NCI-H187 treated with DMSO at 0.1 percent for 48 hours (cell line): Measurements from ENCODE around the gene GALK1.
"Not testable (repeated sequence)": the region's sequence is repeated elsewhere in the genome, so short reads cannot be mapped to it uniquely, and the experiment has no call there.

ENCODE experiments used
- DNase-seq: peaks from one replicate; lab custom pipeline; 2025; lab: John Stamatoyannopoulos, UW

GALK1 gene

GRCh38 chr17:75783803-75784472, 18.9 kb upstream of the GALK1 start:
- DNase-seq, result no peak

DNA sequence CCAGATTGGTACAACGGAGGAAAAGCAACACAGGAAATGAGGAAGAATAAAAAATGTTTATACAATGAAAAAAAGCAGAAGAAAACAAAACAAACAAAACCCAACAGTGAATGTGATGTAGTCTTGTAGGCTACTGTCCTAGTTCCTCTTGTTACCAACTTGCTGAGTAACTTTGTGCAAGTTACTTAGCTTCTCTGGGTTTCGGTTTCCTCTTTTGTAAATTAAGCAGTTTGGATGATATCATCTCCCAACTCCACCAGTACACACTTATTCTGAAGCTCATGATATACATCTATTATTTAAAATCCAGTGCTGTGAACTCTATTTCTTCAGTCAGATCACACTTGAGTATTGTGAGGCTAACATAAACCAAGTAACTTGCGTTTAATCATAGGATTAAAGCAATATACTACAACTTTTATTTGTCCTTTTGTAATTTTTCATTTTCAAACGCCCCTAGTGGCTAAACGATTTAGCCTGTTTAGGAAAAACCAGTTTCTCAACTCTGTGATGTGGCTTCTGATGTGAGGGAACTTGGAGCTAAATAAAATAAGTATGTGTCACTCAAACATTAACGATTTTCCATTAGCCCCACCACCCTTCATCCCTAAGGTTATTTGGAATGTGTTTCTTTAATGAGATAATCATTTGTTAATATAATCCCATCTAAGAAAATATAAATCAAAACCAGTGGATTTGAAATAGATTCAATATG, 18.2 kb upstream of the GALK1 start:
- no peak for DNase-seq

- DNase-seq, result no peak
Measured at GRCh38 chr17:75779987-75780889, 15.2 kb upstream of the GALK1 start.

DNA sequence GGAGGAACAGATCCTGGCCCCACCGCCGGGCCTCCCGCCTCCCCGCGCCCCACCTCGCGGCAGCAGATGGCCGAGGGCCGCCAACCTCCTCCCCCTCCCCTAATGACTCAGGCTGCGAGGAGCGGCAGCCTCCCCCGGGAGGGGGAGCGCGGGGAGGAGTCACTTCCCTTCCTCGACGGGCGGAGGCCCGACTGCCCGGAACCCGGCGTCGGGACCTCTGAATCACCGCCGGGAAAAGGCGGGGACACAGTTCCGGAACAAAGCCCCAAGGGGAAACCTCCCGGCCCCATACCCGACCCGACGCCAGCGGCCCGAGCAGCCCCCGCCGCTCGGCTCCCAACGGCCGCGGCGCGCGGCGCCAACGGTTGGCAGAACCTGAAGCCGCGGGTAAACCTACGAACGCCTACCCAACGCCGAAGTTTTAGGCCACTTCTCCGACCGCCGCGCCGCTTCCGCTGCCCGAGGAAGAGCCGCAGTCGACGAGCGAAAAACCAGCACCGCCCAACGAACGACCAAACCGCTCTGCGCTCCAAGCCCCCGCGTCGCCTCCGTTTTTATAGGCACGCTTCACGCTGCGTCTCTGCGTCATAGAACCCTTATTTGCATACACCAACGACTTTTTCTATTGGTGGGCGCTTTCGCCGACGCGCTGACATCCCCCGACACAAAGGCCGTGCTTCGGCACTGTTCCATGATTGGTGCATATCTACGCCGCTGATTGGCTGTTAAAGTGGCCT, 14.4 kb upstream of the GALK1 start:
- DNase-seq, result peak; percentile 96

- no peak for DNase-seq
Measured at GRCh38 chr17:75778861-75779249, 13.9 kb upstream of the GALK1 start.

GRCh38 chr17:75778066-75778860, 13.3 kb upstream of the GALK1 start:
- DNase-seq, result not testable (repeated sequence)

GRCh38 chr17:75777296-75777922, 12.4 kb upstream of the GALK1 start:
- no peak for DNase-seq

DNA sequence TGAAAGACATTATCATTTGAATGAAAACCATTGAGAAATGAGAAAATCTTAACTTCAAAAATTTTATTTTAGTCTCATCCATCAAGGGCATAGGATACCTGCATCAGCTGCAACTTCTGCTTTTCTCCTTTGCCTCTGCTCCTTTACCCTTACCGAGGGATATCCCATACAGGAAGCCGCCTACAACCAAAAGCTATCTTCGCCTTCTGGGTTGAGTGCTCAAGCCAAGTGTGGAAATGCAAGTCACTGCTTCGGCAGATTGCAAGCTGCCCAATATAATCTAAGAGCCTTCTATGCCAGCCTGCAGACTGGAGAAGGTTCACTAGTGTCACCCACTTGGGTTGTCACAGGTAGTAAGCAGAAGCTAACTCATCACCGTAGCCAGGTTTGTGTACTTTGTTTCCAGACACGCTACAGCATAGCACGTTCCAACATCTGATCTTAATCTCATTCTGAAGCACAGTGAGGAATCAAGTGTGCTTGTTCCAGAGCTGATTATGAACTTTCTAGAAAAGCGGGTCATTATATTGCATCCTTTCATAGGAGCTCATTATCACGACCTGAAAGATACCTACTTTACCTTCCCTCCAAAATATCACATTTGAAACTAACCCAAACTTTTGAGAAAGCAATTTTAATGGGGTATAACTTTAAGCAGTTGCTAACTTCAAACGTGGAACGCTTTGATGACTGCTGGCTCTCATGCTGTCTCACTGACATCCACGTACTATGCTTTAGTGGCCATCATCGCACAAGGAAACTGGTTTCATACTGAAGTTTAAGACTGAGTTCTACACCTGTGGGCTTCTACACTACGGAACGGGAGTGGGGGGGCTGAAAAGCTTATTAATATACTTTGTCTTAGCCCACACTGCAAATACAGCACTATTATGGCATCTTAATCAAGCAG, 11.6 kb upstream of the GALK1 start:
- DNase-seq, result no peak

DNA sequence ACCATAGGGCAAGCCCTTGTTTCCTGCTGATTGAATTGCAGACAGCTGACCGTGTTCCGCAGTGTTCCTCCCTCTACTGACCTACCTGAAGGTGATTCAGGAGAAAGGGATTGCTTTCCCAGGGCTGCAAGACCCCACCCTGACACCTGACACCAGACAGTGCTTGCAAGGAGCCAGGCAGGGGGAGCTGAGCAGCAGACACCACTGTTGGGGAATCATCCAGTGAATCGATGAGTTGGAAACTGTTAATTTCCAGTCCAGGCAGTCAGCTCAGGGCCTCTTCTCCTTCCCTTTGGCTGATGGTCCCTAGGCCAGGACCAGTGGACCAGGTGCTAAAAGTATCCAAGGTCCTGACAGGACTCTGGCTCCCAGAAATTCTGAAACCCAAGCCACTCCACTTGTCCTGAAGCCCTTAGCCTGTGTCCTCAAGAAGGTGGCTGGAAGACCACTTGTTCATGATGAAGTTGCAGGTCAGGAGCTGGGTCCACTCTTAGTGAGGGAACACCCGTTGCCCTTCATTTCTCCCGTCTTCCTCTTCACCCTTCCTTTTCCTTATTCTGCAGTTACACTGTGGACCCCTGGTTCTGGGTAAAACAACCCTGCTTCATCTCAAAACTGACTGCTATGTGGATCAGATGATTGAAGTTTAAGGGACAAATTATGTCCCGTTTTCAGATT, 10.1 kb upstream of the GALK1 start:
- no peak for DNase-seq

GRCh38 chr17:75774471-75774990, 9.5 kb upstream of the GALK1 start:
- DNase-seq, result no peak

DNA sequence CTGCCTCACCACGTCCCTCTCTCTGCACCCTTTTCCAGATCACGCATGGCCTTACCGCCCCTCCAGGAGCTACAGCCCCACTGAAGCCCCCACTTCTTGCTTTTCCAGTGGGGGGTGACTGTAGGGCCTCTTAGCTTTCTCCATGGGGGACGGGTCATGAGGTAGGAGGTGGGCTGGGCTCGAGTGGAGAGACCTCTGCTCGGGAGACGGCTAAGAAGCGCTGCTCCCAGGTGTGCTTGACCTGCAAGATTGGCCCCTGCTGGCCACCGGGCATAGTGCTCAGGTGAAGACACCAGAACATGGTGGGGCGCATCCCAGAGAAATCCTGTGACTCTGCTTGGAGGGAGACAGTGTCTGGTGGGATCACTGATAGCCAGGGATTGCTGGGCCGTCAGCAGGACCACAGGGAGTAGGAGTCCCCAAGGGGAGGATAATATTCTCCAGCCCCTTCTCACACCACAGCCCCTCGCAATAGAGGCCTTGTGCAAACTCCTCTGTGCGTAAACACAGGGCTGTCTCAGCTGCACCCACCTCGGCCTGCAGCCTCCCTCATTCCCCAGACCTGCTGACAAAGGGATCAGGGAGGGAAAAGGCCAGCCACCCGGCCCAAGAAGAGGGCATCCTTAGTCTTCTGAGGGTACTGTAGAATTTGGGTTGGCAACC, 8.9 kb upstream of the GALK1 start:
- no peak for DNase-seq

DNA sequence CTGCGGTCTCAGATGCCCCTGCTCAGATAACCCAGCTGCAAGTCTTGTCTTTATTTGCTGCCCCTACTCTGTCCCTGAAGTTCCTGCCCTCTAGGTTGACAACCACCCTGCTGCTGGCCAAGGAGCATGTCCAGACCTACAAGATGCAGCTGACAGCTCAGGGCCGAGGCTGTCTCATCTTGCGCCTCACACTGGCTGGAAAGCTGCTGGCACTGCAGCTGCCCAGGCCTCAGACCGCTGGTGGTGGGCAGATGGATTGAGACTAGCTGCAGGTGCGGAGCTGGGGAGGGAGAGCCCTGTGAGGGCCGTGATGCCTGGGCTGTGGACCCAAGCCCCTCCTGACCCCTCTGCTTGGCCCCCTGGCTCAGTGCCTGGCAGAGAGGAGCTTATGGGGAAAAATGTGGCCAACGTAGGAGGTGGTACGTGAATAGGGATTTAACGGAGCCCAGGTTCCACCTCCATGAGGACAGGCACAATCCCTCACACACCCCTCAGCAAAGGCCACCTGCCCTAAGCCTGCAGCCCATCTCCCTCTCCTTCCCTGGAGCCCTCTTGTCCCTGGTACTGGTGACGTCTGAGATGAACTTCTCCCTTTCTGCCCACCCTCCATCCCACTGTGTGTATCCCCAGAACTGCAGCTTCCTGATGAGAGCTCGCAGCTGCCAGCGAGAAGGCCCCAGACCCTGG, 8.3 kb upstream of the GALK1 start:
- no peak for DNase-seq

DNA sequence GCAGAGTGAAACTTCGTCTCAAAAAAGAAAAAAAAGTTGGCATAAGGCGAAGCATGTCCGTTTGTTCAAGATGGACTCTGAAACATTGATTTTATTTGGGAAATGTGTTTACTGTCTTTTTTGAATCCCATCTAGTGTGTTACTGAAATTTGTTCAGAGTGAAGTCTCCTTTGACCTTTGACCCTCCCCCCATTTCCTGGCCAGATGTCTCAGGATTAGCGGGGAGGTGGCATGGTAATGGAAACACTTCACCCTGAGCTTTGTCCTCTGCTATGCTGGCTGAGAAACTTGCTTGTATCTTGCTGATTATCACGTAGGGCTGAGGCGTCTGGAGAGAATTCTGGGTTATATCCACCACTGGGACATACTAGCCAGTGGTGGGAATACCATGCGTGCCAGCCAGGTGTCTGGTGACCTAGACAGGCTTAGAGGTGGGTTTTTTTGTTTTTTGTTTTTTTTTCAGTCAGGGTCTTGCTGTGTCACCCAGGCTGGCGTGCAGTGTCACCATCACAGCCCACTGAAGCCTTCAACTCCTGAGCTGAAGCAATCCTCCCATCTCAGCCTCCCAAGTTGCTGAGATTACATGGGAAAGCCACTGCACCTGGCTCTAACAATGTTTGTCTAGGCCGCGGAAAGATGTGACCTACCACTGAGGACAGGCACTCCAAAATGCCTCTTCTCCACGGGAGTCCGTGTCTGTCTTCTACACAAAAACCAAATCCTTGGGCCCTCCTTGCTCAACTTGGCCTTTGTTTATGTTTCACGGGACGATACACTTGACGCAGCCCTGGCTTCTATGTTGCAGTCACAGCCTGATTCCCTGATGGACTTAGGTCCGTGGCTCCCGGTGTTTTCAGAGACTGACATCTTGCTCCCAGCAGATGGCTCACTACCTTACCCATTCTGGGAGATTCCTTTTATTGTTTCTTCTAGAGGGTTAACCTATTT, 6.6 kb upstream of the GALK1 start:
- no peak for DNase-seq

GRCh38 chr17:75769536-75769935, 4.5 kb upstream of the GALK1 start:
- DNase-seq, result no peak

DNA sequence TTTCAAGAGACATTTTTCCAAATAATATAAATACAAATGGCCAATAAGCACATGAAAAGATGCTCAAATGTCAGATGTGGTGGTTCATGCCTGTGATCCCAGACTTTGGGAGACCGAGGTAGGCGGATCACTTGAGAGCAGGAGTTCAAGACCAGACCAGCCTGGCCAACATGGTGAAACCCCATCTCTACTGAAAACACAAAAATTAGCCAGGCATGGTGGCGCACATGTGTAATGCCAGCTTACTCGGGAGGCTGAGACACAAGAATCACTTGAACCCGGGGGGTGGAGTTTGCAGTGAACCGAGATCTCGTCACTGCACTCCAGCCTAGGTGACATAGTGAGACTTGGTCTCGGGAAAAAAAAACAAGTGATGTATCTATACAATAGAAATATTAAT, 2.9 kb upstream of the GALK1 start:
- DNase-seq, result no peak

- DNase-seq, result no peak
Measured at GRCh38 chr17:75765981-75766380, 989 bp upstream of the GALK1 start.

DNA sequence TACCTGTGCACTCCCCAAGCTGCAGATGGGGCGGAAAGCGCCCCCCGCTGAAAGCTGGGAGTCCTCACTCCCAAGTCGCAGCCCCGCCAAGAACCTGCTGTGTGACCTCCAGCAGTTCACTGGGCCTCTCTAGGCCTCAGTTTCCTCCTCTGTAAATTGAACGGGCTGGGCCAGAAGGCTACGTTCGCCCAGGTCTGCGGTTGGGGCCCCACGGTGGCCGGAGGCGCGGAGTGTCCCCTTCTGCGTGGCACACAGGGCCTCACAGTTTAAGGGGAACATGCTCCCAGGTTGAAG, 628 bp downstream of the GALK1 start:
- DNase-seq, result no peak
